GM19468 (cell line): Measurements from ENCODE around the gene LRCH4.

Experiments used
- ATAC-seq: cut with Tn5 transposase; IDR thresholded peaks from one replicate; pipeline ENCODE4 v1.9.1; 2021; ENCODE audit warnings: mild to moderate bottlenecking, moderate library complexity, moderate number of reproducible peaks; ENCODE audit not compliant: unreplicated experiment; ENCODE audit errors: extremely low read depth

The LRCH4 gene, protein sequence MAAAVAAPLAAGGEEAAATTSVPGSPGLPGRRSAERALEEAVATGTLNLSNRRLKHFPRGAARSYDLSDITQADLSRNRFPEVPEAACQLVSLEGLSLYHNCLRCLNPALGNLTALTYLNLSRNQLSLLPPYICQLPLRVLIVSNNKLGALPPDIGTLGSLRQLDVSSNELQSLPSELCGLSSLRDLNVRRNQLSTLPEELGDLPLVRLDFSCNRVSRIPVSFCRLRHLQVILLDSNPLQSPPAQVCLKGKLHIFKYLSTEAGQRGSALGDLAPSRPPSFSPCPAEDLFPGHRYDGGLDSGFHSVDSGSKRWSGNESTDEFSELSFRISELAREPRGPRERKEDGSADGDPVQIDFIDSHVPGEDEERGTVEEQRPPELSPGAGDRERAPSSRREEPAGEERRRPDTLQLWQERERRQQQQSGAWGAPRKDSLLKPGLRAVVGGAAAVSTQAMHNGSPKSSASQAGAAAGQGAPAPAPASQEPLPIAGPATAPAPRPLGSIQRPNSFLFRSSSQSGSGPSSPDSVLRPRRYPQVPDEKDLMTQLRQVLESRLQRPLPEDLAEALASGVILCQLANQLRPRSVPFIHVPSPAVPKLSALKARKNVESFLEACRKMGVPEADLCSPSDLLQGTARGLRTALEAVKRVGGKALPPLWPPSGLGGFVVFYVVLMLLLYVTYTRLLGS

DNA sequence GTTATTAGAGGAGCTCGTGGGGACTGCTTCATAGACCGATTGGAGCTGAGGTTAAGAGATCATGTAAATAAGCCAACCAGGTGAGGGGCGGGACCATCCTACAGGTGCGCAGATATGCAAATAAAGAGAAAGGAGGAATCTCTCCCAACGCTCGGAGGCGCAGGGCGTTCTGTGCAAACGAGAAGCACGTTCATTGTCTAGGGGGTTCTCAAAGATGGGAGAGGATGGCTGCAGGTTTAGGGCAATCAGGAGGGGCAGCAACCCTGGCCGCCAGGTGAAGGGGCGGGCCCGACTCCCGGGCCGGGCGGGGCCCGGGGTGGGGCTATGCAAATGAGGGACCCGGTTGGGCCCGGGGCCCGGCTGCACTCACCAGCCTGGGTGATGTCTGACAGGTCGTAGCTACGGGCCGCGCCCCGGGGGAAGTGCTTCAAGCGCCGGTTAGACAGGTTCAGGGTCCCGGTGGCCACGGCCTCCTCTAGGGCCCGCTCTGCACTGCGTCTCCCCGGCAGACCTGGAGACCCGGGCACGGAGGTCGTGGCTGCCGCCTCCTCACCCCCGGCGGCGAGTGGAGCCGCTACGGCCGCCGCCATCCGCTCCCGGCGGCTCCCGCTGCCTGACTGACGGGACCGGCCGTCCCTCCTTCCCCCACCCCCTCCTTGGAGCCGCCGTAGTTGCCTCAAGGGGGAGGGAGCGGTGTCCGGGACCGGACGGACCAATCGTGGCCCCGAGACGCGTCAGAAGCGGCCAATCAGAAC, at the start of gene LRCH4:
LRCH4 (minus strand) TSS at position 619 of the 755 bp plus-strand sequence; CDS start at position 590, 29 bp downstream.
- no peak for ATAC-seq

DNA sequence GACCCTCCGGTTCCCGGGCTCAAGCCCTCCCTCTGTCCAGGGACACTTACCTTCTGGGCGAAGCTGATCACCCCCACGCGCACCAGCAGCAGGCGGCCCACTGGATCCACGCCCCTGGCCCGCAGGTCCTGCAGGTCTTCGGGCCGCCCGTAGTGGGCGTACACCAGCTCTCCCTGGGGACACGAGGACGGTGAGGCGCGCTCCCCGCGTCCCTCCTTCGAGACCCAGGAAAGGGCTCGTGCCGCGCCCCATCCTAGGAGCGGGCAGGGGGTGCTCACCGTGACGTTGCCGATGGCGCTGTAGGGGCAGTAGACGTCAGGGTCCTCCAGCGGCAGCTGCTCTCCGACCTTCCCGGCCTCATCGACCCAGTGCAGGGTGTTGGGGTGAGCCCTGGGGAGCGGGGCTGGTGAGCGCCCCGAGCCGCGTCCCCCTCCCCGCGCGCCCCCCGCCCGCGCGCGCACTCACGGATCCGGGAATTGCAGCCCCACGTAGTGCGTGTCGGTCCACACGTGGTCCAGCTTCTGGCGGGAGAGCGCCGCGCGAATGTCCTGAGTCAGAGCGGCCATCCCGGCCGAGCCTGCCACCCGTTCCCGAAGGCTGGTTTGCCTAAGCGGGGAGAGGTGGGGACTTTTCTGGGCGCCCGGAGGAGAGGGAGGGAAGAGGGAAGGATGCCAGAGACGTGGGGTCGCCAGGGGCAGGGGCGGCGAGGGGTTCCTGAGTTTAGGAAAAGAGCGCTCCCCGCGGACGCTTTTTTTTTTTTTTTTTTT, 47.2 kb upstream of the LRCH4 start:
- ATAC-seq, result no peak

DNA sequence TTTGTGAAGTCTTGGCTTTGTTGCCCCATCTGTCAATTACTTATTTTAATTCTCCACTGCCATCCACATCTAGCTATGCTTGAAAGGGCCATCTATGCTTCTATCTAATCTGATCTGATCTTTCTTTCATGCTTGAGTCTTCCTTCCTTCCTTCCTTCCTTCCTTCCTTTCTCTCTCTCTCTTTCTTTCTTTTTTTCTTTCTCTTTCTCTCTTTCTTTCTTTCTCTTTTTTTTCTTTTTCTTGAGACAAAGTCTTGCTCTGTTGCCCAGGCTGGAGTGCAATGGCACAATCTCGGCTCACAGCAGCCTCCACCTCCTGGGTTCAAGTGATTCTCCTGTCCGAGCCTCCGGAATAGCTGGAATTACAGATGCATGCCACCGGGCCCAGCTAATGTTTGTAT, 44.1 kb upstream of the LRCH4 start:
- ATAC-seq, result no peak

DNA sequence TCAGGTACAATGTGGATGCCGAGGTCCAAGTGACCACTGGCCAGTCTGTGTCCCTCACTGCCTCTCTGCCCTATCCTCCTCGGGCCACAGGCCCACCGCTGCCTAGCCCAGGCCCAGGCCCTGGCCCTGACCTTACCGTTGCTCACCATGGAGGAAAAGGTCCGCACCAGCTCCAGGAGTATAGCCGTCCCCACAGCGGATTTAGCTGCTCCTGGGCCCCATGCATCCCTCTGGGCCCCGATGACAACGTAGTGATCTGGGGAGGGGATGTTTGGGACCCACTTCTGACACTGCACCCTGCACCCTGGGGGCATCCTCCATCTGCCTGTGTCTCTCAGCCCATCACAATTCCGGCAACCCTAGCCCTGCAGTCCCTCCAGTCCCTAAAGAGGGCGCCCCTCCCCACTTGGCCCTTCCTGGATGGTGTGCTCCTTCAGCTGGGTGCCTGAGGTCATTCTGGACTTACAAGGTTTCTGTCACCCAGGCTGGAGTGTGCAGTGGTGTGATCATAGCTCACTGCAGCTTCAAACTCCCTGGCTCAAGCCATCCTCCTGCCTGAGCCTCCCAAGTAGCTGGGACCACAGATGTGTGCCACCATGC, 43.3 kb upstream of the LRCH4 start:
- no peak for ATAC-seq

DNA sequence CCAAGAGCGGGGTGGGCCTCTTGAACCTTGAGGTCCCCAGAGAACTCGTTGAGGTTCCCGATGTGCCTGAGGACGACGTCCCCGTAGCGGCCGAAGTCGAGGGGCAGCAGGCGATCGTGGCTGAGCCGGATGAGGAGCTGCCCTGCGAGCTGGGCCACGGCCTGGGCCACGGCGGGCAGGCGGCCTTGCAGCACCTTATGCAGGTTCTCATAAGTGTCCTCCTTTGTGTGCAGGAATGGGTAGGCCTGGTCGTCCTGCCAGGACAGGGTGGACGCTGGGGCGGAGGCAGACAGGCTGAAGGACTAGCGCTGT, 41.3 kb upstream of the LRCH4 start:
- no peak for ATAC-seq

DNA sequence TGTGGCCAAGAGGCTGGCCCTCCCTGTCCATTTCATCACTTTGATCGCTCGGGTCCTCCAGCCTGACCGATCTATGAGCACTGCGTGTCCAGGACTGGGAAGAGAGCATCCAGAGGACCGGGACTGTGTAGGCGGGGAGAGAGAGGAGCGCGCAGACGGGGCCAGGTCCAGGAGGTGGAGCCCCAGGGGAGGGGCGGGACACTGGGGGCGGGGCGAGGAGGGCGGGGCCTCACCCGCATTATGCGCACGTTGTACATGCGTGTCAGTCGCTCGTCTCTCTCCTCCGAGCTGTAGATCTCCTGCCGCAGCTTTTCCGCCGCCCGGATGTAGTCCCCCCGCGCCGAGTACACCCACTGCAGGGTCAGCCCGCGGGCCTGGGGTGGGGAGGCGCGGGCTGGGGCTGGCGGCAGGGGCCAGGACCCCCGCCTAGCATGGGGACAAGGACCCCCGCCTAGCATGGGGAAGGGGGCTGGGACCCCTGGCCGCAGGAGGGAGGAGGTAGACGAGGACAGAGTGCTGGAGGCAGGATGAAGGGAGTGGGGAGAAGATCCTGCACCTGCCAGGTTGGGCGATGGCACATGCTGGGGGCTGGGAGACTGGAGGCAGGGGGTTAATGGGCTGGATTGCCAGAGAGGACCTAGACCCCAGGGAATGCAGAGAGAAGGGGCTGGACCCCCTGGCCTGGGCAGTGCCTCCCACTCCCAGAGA, 40.8 kb upstream of the LRCH4 start:
- no peak for ATAC-seq

DNA sequence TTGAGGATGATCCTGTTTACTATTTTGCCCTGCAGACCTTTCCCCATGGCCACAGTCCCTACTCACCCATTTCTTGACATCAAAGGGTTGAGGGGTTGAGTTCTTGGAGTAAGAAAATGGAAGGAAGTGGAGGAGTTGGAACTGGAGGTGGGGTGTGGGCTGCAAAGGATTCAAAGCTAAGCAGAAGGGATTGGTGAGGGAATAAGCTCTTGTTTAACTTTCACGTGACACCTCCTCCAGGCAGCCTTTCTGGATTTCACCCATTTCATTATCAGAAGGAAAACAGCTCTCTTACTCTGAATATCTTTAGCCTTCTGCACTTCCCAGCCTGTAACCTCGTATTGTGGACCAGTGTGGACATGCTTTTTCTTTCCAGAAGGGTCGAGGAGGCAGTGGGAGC, 40.1 kb upstream of the LRCH4 start:
- no peak for ATAC-seq

DNA sequence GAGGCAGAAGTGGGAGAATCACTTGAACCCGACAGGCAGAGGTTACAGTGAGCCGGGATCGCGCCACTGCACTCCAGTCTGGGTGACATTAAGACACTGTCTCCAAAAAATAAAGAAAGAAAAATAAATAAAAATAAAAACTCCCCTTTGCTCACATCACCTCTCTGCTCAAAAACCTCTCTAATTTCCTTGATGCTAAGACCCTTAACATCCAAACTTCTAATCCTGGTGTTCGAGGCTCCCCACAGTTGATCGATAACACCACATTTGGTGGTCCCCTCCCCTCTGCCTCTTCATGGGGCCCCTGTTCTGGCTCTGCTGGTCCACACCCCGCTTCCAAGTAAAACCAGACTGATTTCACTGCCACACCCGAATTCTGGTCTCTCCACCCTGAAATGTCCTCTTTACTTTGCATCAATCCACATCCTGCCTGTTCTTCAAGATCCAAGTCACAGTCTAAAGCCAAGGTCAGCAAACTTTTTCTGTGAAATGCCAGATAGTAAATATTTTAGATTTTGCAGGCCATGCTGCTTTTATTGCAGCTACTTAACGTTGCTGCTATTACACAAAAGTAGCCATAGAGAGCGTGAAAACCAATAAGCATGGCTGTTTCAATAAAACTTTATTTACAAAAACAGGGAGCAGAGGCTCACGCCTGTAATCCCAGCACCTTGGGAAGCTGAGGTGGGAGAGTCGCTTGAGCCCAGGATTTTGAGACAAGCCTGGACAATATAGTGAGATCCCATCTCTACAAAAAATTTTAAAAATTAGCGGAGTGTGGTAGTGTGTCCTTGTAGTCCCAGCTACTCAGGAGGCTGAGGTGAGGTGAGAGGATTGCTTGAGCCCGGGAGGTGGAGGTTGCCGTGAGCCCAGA, 38.3 kb upstream of the LRCH4 start:
- ATAC-seq, result no peak

DNA sequence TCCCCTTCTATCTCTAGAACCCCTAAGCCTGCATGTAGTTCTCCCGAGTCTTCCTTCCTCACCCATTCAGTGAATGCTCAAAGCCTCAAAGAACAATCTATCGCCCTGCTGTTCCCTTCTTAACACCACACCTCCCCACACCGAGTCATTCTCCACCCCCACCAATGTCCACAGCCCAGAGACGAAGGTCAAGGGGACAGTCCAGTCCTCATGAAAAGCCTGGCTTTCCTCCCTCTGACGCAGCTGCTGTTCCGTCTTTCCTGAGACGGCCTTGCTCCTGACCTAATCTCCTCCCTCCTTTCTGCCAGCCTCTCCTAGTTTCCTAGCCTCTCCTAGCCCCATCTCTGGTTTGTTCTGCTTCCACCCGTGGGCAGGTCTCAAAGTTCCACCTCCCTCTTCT, 35.6 kb upstream of the LRCH4 start:
- no peak for ATAC-seq

DNA sequence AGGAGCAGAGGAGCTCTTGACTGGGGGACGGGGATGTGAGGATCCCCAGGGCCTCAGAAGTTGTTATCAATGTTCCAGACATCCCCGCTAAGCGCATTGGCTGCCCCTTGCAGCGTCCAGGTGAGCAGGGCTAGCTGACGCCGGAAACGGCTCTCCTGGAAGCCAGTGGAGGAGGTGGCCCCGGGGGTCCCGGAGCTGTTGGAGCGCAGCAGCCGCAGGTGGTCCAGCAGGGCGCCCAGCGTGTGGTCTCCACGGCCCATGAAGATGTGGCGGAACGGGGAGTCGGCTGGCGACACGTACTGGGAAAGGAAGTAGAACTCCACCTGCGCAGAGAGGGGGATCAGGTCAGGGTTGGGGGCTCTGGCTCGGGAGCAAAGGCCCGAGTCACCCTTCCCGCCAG, 34.9 kb upstream of the LRCH4 start:
- ATAC-seq, result no peak

DNA sequence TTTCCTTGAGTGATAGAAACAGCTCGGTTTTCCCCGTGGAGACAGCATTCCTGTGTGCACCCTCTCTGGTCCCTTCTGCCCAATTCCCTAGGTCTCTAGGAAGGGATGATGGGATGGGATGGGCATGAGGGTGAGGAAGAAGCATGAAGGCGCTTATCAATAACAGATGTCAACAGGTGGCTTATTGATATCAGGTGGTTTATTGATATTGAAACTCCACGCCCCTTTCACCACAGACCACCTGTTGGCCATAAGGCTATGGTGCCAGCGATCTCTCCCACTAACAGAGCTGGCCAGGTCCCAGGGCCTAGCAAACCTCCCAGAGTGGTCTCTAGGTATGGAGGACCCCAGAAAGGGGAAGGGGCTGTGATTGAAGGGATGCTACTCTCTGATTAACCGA, 34.3 kb upstream of the LRCH4 start:
- no peak for ATAC-seq

DNA sequence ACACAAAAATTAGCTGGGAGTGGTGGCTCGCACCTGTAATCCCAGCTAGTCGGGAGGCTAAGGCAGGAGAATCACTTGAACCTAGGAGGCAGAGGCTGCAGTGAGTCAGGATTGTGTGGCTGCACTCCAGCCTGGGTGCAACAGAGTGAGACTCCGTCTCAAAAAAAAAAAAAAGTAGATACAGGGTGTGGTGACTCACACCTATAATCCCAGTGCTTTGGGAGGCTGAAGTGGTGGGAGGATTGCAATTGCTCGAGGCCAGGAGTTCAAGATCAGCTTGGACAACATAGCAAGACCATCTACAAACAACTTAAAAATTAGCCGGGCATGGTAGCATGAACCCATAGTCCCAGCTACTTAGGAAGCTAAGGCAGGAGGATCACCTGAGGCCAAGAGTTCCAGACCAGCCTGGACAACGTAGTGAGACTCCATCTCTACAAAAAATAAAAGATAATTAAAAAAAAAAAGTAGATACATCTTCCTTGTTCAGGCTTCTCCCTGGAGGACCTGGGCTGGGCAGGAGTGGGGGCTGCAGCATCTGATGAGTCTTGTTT, 28.5 kb upstream of the LRCH4 start:
- ATAC-seq, result no peak

DNA sequence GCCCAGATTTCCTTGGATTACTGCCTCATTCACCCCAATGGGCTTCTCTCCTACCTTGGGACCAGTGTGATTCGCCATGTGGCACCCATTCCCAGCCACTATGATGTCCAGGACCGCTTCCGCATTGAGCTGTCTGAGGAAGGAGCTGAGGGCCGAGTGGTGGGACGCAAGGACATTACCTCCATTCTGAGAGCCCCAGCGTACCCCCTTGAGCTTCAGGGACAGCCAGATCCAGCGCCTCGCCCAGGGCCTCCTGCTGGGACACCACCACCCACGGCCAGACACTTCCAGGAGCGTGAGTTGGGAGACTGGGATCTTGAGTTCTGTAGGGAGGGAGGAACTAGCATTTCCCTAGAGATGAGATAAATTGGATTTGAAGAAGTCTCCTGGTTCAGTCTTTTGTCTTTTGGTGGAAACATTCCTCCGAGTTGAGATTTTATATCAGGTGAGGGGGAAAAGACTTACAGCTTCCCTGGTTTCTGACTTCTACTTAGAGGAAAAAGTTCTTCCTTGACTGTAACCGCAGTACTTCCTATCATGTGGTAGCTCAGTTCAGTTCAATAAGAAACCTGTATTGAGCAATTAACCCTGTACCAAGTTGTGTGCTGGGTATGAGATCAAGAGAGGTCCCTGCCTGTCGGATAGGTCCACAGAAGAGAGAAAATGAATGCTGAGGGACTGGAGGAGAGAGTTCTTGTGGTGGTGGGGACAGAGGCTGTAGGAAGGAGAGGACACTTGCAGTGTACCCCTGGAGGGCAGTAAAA, 27.7 kb upstream of the LRCH4 start:
- no peak for ATAC-seq

DNA sequence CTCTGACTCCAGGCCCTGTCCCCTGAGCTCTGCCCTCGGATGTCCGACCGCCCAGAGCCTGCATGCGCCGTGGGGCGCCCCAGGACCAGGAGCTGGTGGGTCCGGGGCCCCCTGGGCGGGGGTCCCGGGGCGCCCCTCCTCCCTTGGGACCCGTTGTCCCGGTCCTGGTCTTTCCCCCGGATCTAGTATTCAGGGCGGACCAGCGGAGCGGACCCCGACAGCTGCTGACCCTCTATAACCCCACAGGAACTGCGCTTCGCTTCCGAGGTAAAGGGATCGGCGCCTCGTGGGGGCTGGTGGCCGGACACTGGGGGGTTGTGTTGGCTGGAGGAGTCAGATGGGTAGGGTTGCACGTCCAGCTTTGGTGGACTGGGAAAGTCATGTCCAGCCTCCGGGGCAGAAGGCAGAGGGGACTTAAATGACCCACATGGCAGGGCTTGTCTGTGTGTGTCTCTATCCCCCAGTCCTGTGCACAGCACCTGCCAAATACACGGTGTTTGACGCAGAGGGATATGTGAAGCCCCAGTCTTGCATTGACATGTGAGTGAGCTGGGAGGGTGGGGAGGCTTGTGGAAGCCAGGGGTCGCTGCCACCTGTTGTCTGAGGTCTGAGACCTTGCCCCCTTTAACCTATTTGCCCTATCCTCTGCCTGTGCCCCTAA, 26.9 kb upstream of the LRCH4 start:
- no peak for ATAC-seq

DNA sequence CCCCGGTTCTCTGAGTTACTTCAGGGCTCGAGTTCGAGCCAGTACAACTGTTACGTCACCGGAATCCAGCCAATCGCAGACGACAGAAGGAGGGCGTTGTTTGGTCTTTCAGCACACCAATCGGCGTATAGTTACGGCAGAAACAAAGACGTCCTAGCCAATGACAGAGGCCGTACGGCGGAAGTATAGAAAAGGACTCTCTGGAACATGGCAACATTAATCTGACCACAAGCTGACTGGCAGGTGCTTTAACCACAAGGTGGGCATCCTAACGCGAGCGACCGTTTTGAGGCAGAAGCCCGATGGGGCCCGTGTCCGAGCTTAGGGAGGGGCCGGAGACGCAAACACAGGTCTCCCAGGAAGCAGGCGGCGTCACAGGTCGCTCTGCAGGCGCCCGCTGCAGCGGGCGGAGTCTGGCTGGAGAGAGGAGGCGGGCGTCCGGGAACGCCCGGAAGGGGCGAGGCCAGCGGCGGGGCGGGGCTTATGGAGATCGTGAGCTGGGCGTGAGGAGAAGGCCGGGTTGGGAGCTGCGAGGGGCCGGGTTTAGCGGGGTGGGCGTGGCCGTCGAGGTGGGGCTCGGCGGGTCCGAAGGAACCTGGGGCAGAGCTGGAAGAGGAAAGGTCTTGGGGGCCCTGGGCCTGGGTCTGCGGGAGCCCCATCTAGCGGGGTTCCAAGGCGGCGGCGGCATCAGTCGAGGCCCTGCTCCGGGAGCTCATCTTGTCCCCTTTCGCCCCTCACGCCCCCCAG, 26.2 kb upstream of the LRCH4 start, which contains the start of gene MOSPD3:
MOSPD3 (plus strand) TSS at position 558 of the 747 bp plus-strand sequence. CDS start 252 bp downstream, outside the sequence.
- ATAC-seq, result peak; percentile 86

DNA sequence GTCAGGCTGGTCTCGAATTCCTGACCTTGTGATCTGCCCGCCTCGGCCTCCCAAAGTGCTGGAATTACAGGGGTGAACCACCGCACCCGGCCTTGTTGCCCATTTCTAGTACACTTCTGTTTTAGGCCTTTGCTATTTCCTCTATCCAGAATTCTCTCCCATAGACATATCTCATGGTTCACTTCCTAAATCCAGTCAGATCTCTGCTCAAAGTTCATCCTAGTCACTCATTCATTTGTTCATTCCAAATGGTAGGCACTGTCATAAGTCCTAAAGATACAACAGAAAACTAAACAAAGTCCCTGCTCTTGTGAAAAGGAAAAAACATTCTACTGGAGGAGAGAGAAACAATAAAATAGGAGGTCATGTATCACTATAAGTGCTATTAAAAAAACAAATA, 24.0 kb upstream of the LRCH4 start:
- ATAC-seq, result no peak
